ENCODE results near the gene YES1.
"Not testable (repeated sequence)": the region's sequence is repeated elsewhere in the genome, so short reads cannot be mapped to it uniquely, and the experiment has no call there.

YES1 gene

GRCh38 chr18:773980-774624 is 37.9 kb downstream of the YES1 start:
- no peak overlapping the region for H3K4me3 ChIP-seq (ENCODE audit: low read depth, low read length)
- TF ChIP-seq CTCF (conservative IDR thresholded peaks at IDR 0.05; ENCODE audit: low read depth, low read length), result no peak
- DNase-seq (ENCODE audit: low read depth), result no peak

GRCh38 chr18:770583-770961 is 41.5 kb downstream of the YES1 start:
- H3K4me3 ChIP-seq (ENCODE audit: low read depth, low read length), result no peak overlapping the region
- TF ChIP-seq CTCF (conservative IDR thresholded peaks at IDR 0.05; ENCODE audit: low read depth, low read length), result no peak
- DNase-seq (ENCODE audit: low read depth), result no peak

GRCh38 chr18:767961-768360 is 44.1 kb downstream of the YES1 start:
- no peak for TF ChIP-seq CTCF (conservative IDR thresholded peaks at IDR 0.05; ENCODE audit: low read depth, low read length)
- DNase-seq (ENCODE audit: low read depth), result no peak
- H3K4me3 ChIP-seq (ENCODE audit: low read depth, low read length), result no peak overlapping the region

GRCh38 chr18:767084-767882 is 44.8 kb downstream of the YES1 start:
- no peak for DNase-seq (ENCODE audit: low read depth)
- H3K4me3 ChIP-seq (ENCODE audit: low read depth, low read length), result no peak overlapping the region
- TF ChIP-seq CTCF (conservative IDR thresholded peaks at IDR 0.05; ENCODE audit: low read depth, low read length), result no peak

GRCh38 chr18:766550-766860 is 45.5 kb downstream of the YES1 start:
- H3K4me3 ChIP-seq (ENCODE audit: low read depth, low read length), result no peak overlapping the region
- no peak for DNase-seq (ENCODE audit: low read depth)
- no peak for TF ChIP-seq CTCF (conservative IDR thresholded peaks at IDR 0.05; ENCODE audit: low read depth, low read length)

- H3K4me3 ChIP-seq (ENCODE audit: low read depth, low read length), result no peak overlapping the region
- no peak for DNase-seq (ENCODE audit: low read depth)
- TF ChIP-seq CTCF (conservative IDR thresholded peaks at IDR 0.05; ENCODE audit: low read depth, low read length), result no peak
Observed at GRCh38 chr18:765764-766549, 46.1 kb downstream of the YES1 start.

- DNase-seq (ENCODE audit: low read depth); H3K4me3 ChIP-seq (ENCODE audit: low read depth, low read length): not testable (repeated sequence)
Observed at GRCh38 chr18:759864-760263, 52.2 kb downstream of the YES1 start.

Data from choroid plexus epithelial cell (primary cell).